AG09319 (cell line): Measurements from ENCODE around the gene HAUS3.

ENCODE experiments used
- DNase-seq: peaks from one replicate; pipeline ENCODE4 v3.0.0-alpha.2; 2010; ENCODE audit warnings: low read depth; ENCODE audit errors: extremely low read depth
- CTCF ChIP-seq: IDR thresholded peaks from 2 replicates; pipeline ENCODE4 v1.5.1; 2011; ENCODE audit warnings: low read depth, mild to moderate bottlenecking, inconsistent platforms, low read length, moderate library complexity

Gene HAUS3

GRCh38 chr4:2256781-2257191 is 14.9 kb upstream of the HAUS3 start:
- no peak for DNase-seq
- no peak for TF ChIP-seq CTCF

GRCh38 chr4:2256156-2256731 is 14.3 kb upstream of the HAUS3 start:
- DNase-seq: no peak
- no peak for TF ChIP-seq CTCF

GRCh38 chr4:2255501-2256155 is 13.7 kb upstream of the HAUS3 start:
- DNase-seq: no peak
- TF ChIP-seq CTCF: no peak

GRCh38 chr4:2254665-2255500 is 13.0 kb upstream of the HAUS3 start:
- TF ChIP-seq CTCF: no peak
- DNase-seq: no peak

- DNase-seq: no peak
- TF ChIP-seq CTCF: no peak
These were observed 11.5 kb upstream of the HAUS3 start for GRCh38 chr4:2253160-2254084.

GRCh38 chr4:2252530-2253091 is 10.7 kb upstream of the HAUS3 start:
- TF ChIP-seq CTCF: no peak
- no peak for DNase-seq
